Thymus (tissue), 11 donors: ENCODE measurements around the gene CA10. TPM values are rescaled to one million over a fixed set of nuclear protein-coding genes. Genes with fewer than 3 reads are reported as not detected.
A peak's percentile ranks its signal among the peaks of the same experiment; 100 is the strongest.

Source experiments
- DNase-seq, 9 donors: peaks; one replicate each; pipeline ENCODE4 v3.0.0-alpha.2; 2013; ENCODE audit warnings: low spot score in 9 of 9, low read depth in 6 of 9, missing footprints in 1 of 9
- H3K27ac ChIP-seq, 2 donors: one replicate each; pipeline ENCODE4 v1.5.1; 2013; ENCODE audit warnings: control low read depth in 1 of 2, low read depth in 1 of 2, low read length in 1 of 2, mild to moderate bottlenecking in 1 of 2, moderate library complexity in 1 of 2
- H3K27me3 ChIP-seq, 2 donors: one replicate each; pipeline ENCODE4 v1.5.1; 2013; ENCODE audit warnings: low read length in 1 of 2; ENCODE audit not compliant: control insufficient read depth in 2 of 2, insufficient read depth in 1 of 2
- H3K36me3 ChIP-seq, 2 donors: one replicate each; pipeline ENCODE4 v1.5.1; 2013; ENCODE audit warnings: low read length in 1 of 2, mild to moderate bottlenecking in 1 of 2, moderate library complexity in 1 of 2; ENCODE audit not compliant: control insufficient read depth in 2 of 2, insufficient read depth in 2 of 2
- H3K4me1 ChIP-seq, 2 donors: one replicate each; pipeline ENCODE4 v1.5.1; 2013; ENCODE audit warnings: low read length in 2 of 2; ENCODE audit not compliant: control insufficient read depth in 2 of 2, insufficient read depth in 2 of 2
- H3K4me3 ChIP-seq, 2 donors: one replicate each; pipeline ENCODE4 v1.5.1; 2013; ENCODE audit warnings: low read length in 2 of 2, control low read depth in 1 of 2, mild to moderate bottlenecking in 1 of 2
- H3K9me3 ChIP-seq, 2 donors: one replicate each; pipeline ENCODE4 v1.5.1; 2013; ENCODE audit warnings: low read length in 1 of 2, mild to moderate bottlenecking in 1 of 2; ENCODE audit not compliant: control insufficient read depth in 2 of 2, insufficient read depth in 1 of 2
- WGBS: extraction: QIAGEN DNeasy Blood & Tissue Kit; methylation state at CpG from one replicate; pipeline ENCODE4 v1.1.7; 2013; 5-methylcytosine and 5-hydroxymethylcytosine counted together
- polyA plus RNA-seq: library from polyadenylated mRNA; stranded (reverse); fragments of 200-250 nt; gene quantifications from one replicate; pipeline ENCODE4 v1.2.3, GENCODE V29; 2013
- total RNA-seq: library from RNA; stranded (reverse); fragments of 120-200 nt; gene quantifications from one replicate; pipeline ENCODE4 v1.2.4, GENCODE V29; 2013
- donor health status: healthy.

CA10 gene
- total and polyA plus RNA-seq, 2 donors, result 0.25 to 0.61 TPM

- no peak for DNase-seq
- no peaks in the 10 kb centered on the region for H3K9me3 ChIP-seq
- H3K27ac ChIP-seq, result no peak overlapping the region
- H3K4me3 ChIP-seq, result no peak overlapping the region
- no peaks in the 10 kb centered on the region for H3K27me3 ChIP-seq
- no peaks in the 10 kb centered on the region for H3K4me1 ChIP-seq
- no peaks in the 10 kb centered on the region for H3K36me3 ChIP-seq
Measured at GRCh38 chr17:51794466-51794865, 364.0 kb downstream of the CA10 start.

- Histone ChIP-seq H3K36me3 (no peaks in the 10 kb centered on the region), H3K27me3 (no peaks in the 10 kb centered on the region), H3K27ac (no peak overlapping the region), H3K9me3 (no peaks in the 10 kb centered on the region), H3K4me3 (no peak overlapping the region), H3K4me1 (no peaks in the 10 kb centered on the region)
- 100% methylated on average over 1 of the region's 1 CpG for WGBS
- DNase-seq, result no peak
Measured at GRCh38 chr17:51793686-51794085, 364.8 kb downstream of the CA10 start.

GRCh38 chr17:51778842-51779241 is 379.7 kb downstream of the CA10 start:
- H3K27me3 ChIP-seq, result no peaks in the 10 kb centered on the region
- no peaks in the 10 kb centered on the region for H3K36me3 ChIP-seq
- H3K4me1 ChIP-seq, result no peaks in the 10 kb centered on the region
- H3K9me3 ChIP-seq, result no peaks in the 10 kb centered on the region
- no peak for DNase-seq
- no peak overlapping the region for H3K4me3 ChIP-seq
- H3K27ac ChIP-seq, result no peak overlapping the region
- WGBS, result 68% methylated on average over 5 of the region's 5 CpGs

- Histone ChIP-seq H3K27me3 (no peaks in the 10 kb centered on the region), H3K4me3 (no peak overlapping the region), H3K9me3 (no peaks in the 10 kb centered on the region), H3K27ac (no peak overlapping the region), H3K4me1 (no peaks in the 10 kb centered on the region), H3K36me3 (no peaks in the 10 kb centered on the region)
- WGBS, result 92% methylated on average over 5 of the region's 5 CpGs
- DNase-seq, result no peak
Measured at GRCh38 chr17:51770027-51770759, 388.3 kb downstream of the CA10 start.

GRCh38 chr17:51769231-51769630 is 389.3 kb downstream of the CA10 start:
- WGBS, result 41% methylated on average over 2 of the region's 2 CpGs
- Histone ChIP-seq H3K4me1 (no peaks in the 10 kb centered on the region), H3K36me3 (no peaks in the 10 kb centered on the region), H3K27ac (no peak overlapping the region), H3K4me3 (no peak overlapping the region), H3K27me3 (no peaks in the 10 kb centered on the region), H3K9me3 (no peaks in the 10 kb centered on the region)
- no peak for DNase-seq

- Histone ChIP-seq H3K4me3 (no peak overlapping the region), H3K27me3 (no peaks in the 10 kb centered on the region), H3K36me3 (no peaks in the 10 kb centered on the region), H3K27ac (no peak overlapping the region), H3K4me1 (no peaks in the 10 kb centered on the region), H3K9me3 (no peaks in the 10 kb centered on the region)
- DNase-seq, result no peak
- 68% methylated on average over 2 of the region's 2 CpGs for WGBS
Measured at GRCh38 chr17:51768706-51769105, 389.8 kb downstream of the CA10 start.

- no peaks in the 10 kb centered on the region for H3K9me3 ChIP-seq
- H3K4me1 ChIP-seq, result no peaks in the 10 kb centered on the region
- no peak for DNase-seq
- WGBS, result 99% methylated on average over 1 of the region's 1 CpG
- H3K4me3 ChIP-seq, result no peak overlapping the region
- no peaks in the 10 kb centered on the region for H3K27me3 ChIP-seq
- no peak overlapping the region for H3K27ac ChIP-seq
- H3K36me3 ChIP-seq, result no peaks in the 10 kb centered on the region
Measured at GRCh38 chr17:51767287-51767686, 391.2 kb downstream of the CA10 start.

- H3K9me3 ChIP-seq, result no peaks in the 10 kb centered on the region
- no peak overlapping the region for H3K4me3 ChIP-seq
- no peaks in the 10 kb centered on the region for H3K36me3 ChIP-seq
- H3K4me1 ChIP-seq, result no peaks in the 10 kb centered on the region
- H3K27me3 ChIP-seq, result no peaks in the 10 kb centered on the region
- H3K27ac ChIP-seq, result no peak overlapping the region
- 81% methylated on average over 8 of the region's 8 CpGs for WGBS
- DNase-seq, result no peak
Measured at GRCh38 chr17:51765282-51766135, 393.0 kb downstream of the CA10 start.

- WGBS, result 14% methylated on average over 4 of the region's 4 CpGs
- no peaks in the 10 kb centered on the region for H3K27me3 ChIP-seq
- no peaks in the 10 kb centered on the region for H3K4me1 ChIP-seq
- peak; percentile 12 to 58 (median 26) for DNase-seq
- no peaks in the 10 kb centered on the region for H3K36me3 ChIP-seq
- no peak overlapping the region for H3K4me3 ChIP-seq
- no peaks in the 10 kb centered on the region for H3K9me3 ChIP-seq
- no peak overlapping the region for H3K27ac ChIP-seq
Measured at GRCh38 chr17:51764387-51764971, 394.0 kb downstream of the CA10 start.
